GM18498 (cell line): ENCODE measurements around the gene TBC1D8B.

Experiments used
- ATAC-seq: cut with Tn5 transposase; IDR thresholded peaks from one replicate; pipeline ENCODE4 v1.9.1; 2021; ENCODE audit warnings: mild to moderate bottlenecking, moderate library complexity; ENCODE audit not compliant: unreplicated experiment

TBC1D8B gene

DNA sequence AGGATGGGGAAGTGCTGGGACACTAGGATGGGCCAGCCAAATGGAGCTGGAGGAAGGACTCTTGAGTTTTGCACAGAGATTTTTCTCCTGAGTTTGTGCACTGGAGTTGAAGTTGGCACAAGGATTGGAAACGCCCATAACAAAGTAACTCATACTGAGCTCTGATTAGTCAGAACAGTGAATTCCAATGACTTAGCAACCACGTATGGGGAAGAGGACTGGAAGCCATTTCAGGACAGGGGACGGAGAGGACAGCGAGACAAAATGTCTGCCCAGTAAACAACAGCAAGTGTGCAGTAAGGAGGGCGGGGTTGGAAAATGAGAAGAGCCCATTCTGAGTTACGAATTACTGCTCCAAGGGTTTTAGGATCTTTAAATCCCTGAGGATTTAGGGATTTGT, 94.8 kb downstream of the TBC1D8B start:
- ATAC-seq: no peak

DNA sequence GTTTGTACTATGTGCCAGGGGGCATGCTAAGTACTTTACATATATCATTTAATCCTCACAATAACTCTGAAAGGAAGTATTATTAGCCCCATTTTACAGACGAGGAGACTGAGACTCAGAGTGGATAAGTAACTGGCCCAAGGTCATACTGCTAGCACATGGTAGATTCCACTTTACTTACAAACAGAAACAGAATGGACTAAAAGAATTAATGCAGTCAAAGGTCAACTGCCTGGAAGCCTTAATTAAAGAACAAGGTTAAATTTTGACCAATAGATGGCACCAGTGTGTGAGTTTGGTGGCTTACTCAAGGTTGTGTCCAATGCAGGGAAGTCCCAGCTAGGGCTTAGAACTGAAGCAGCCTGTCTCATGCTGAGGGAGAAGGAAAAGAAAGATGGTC, 96.0 kb downstream of the TBC1D8B start:
- ATAC-seq: no peak

DNA sequence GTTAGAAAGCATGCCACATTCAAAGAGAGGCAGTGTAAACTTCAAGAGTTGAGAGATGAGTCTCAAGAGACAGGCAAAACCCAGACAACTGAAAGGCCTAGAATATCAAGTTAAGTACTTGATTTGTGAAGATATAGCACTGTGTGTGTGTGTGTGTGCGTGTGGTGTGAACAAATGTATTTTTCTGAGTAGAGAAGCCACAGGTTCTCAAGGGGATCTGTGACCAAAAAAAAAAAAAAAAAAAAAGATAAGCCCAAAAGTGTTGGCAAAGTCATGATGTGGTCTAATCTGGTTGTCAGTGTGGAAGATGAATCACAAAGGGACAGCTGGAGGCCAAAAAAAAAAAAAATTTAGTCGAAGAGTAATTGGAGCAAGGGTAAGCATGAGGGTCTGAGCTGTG, 96.8 kb downstream of the TBC1D8B start:
- no peak for ATAC-seq

DNA sequence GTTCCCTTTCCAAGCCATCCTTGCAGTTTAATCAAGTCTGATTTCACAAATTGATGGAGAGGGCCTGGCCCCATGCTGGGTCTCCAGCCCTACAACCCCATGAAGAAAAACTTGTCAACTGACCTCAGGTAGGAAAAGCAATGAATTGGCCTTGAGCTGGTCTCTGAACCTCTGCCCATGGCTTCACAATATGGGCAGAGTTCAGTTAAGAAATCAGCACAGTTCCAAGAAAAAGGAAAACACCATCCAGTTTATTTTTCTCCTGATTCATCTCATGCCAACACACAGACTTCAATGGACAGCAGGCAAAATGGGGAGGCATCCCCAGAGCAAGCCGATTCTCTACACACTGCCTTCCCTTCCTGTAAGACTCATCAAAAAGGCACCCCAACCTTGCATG, 97.4 kb downstream of the TBC1D8B start:
- ATAC-seq: no peak

DNA sequence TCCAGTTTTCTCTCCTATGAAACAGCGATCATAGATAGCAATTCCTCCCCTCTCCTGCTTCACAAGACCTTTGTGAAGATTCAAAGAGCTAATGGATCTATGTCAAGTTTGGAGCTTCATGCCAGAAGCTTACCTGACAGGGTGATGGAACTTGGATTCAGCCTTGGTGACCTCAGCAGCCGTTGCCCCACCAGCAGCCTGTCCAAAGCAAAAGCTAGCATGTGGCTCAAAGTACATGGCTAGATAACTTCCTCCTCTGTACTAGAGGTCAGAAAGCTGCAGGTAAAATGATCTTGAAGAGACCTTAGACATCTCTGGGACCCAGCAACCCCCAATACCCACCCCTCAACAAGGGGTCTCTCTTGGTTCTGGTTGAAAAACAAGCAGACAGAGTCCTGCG, 98.9 kb downstream of the TBC1D8B start:
- ATAC-seq: no peak

DNA sequence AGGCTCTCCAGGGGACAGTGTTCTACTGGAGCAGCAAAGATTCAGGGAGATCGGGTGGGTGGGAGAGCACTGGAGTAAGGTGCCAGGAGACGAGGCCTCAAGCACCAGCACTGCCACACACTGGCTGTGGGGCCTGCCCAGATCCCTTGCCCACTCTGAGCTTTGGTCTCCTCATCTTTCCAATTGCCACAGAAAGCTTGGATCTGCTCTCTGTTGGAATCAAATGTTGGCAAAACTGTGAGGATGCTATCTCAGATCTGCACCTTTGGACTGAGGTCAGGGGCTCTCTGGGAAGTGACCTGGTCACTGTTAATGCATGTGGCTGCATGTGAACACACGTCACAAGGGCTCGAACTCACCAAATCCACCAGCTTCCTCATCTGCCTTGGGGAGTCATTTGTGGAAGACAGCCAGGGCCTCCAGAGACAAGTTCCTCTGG, 99.3 kb downstream of the TBC1D8B start:
- no peak for ATAC-seq

DNA sequence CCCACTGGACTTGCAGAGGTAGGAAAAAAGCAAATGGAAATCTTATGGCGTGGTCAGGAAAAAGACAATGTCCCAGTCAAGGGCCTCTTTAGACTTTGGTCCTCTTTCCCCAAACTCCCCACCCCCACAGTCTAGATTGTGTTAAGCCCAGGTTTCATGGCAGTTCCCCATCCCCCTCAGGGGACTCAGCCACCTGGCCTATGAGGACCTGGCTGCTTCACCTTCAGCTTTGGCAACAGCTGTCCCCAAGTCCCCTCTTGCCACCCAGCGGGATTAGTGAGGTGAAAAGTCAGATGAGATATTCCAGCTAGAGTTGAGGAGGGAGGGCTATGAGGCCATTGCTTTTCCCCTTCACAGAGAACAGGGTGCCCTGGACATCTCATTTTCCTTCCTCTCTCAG, 100.2 kb downstream of the TBC1D8B start:
- no peak for ATAC-seq

DNA sequence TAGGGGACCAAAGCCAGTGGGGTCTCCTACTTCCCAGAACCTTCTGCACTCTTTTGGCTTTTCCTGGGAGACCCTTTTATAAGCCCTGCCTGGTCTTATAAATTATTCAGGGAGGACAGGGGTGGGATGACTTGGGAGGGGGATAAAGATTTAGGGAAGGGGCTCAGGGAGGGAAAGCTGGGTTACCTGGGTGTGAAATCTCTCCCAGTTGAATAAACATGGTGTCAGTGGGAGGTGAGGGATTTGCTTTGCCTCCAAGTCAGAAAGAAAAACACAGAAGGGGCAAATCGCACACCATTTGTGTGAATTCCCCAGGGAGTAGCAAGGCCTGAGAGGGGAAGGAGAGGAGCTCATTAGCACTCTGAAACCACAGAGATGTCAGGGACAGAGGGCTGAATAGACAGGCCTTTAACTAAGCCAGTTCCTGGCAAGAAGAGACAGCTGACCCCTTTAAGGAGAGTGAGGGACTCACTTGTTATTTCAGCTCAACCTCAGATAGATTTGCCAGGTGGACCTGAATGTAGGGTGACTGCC, 100.9 kb downstream of the TBC1D8B start, which contains the start of gene RIPPLY1:
TSS of gene RIPPLY1 (minus strand) at position 51 of the 534 bp plus-strand sequence. CDS start 54 bp downstream, outside the sequence.
- no peak for ATAC-seq

DNA sequence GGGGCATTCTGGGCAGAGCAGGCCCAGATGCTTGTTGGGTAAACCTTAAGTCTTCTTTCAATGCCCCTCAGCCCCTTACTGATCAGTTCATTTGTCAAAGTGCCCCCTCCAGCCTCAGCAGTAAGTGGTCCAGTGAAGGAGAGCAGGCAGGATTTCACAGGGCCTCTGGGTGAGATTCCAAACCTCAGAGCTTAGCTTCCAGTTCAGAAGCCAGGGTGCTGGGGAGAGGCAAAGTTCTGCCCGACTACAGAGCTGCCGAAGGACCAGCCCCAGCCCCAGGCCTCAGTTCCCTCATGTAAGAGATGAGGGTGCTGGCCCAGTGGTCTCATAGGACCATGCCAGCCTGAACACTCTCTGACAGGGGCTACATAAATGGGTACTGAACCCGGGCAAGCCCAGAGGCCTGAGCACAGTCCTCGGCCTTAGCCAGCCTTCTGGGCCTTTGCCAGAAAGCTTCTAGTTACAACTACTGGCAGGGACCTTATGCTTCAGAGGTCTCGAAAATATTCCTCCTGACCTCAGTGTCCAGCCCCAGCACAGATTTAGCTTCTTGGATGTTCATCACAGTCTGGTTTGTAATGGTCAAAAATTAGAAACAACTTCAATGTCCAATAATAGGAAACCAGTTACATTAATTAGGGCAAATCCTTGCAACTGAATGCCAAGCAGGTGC, 101.5 kb downstream of the TBC1D8B start:
- no peak for ATAC-seq

DNA sequence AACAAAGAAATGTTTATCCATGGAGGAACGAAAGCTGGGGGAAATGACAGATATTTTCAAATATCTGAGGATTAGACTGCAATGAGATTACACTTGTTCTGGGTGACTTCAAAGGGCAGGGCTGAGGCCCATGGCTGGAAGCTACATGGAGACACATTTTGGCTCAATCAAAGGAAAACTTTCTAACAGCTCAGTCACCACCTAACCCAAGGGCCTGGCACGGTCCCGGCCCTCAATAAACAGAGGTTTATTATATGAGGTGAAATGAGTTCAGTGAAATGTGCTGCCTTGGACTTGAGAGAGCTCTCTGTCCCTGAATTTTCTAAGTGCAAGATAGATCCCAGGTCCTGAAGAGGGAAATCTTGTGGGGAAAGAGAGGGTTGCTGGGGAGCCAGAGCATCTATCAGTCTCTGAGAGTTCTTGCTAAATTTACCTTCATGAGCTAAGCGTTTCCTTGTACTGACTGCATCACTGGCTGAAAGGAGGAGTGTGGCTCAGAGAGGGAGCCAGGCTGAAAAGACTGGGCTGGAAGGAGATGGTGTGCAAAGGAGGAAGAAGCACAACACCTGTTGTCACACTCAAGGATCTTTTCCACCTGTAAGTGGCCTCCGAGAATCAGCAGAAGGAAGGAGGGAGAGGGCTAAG, 102.7 kb downstream of the TBC1D8B start:
- no peak for ATAC-seq

DNA sequence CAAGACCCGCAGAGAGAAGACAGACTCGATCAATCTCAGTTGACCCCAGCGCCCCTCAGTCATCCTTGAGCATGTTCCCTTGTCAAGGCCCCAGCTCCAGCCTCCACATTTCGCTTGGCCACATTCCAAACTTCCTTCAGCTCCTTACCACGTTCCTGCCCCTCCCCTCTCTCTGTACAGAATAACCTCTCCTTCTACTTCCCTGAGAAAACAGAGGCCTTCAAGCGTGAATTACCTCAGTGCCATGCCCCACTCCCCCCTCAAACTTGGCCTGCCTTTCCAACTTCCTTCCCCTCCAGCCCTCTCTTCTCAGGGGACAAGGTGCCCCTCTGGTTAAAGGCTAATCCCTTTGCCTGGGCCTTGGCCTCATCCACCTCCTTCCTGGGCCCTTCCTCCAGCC, 103.9 kb downstream of the TBC1D8B start:
- no peak for ATAC-seq

DNA sequence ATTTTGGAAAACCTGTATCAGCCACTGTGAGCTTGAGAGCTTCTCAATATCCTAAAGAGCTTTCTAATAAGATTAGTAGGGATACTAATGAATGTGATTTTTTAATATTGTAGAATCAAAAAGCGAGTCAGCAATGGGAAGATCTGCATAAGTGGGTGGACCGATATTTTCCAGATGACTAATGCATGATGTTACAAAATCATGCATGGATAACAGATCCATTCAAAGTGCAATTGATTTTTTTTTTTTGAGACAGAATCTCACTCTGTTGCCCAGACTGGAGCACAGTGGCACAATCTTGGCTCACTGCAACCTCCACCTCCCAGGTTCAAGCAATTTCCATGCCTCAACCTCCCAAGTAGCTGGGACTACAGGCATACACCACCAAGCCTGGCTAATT, 110.4 kb downstream of the TBC1D8B start:
- no peak for ATAC-seq

DNA sequence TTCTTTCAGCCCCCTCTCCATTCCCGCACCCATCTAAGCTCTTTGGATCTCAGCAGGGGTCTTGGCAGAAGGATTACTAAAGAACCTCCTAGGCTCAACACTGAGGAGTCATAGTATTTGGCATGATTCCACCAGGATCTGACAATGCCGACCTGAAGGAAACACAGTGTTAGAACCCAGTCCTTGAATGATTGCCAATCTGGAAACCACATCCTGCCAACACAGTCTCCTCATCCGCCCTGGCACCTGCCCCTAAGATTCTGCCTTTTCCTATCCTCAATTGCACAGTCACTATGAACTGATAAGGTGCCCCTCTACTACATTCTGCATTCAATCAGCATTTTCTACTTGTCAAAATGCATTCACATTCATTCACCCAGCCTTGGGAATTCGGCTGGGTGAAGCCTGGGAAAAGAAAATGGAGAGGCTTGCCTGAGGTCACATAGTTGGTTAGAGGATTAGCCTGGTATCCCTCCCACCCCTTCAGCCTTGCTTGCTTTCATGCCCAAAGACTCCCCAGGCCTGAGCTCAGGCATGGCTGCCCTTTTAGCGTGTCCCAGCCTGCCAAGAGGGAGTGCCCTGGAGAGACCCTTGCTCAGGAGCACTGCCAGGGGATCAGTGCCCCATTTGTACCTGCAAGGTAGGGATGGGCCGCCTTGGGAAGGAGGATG, 115.5 kb downstream of the TBC1D8B start:
- ATAC-seq: no peak

DNA sequence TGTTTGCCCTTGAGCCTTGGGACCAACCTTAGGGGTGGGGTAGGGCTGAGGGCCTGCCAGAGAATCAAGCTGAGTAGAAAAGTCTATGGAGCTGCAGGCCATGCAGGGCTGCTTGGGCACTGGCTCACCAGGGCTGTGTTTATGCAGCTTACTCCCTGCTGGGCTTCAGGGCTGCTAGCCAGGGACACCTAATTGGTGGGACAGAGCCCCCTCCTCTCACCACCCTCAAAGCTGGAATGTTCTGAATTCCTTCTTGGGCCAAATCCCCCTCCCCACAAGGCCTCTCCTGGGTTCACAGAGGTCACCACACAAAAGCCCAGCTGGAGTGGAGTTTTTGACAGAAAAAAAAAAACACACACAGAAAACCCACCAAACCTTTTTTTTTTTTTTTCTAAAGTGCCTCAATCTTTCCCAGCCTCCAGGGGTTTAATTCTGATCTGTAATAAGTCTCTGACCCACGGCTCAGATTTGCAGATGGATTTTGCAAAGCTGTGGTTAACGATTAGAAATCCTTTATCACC, 117.5 kb downstream of the TBC1D8B start, which contains the start of gene CLDN2:
TSS of gene CLDN2 (plus strand) at position 471 of the 521 bp plus-strand sequence. CDS start 7,827 bp downstream, outside the sequence.
- ATAC-seq: no peak

DNA sequence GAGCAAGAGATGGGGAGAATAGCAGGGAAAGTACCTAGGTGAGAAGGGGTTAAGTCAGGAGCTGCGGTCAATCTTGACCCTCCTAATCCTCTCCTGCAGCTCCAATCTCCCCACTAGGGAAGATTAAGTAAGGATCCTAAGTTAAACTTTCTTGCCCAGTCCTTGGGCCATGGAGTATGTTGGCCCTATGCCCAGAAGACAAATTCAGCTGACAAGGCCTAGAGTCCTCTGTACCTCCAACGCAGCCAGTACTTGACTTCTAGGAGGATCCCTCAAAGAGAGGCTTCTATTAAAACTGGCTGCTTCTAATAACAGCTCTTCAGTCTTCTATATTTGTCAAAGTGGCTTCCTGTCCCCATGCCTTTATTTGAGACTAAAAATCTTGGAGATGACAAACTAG, 119.2 kb downstream of the TBC1D8B start:
- no peak for ATAC-seq
